H1 (cell line): ENCODE data around the gene SLC27A1. TPM values are rescaled to one million over a fixed set of nuclear protein-coding genes. Genes with fewer than 3 reads are reported as not detected.

Experiments
- CTCF ChIA-PET: fragments of 300-600 bp; sonication (Branson Sonifier 250); formaldehyde crosslinking; loops from one replicate; lab custom pipeline; 2021; ENCODE audit not compliant: partially characterized antibody; lab: Charles Lee
- POLR2A ChIA-PET: fragments of 300-600 bp; sonication (Branson Sonifier 250); formaldehyde crosslinking; loops from one replicate; lab custom pipeline; 2021; ENCODE audit warnings: inconsistent platforms; ENCODE audit not compliant: partially characterized antibody; lab: Charles Lee
- DNase-seq, 2 experiments: peaks; one replicate each; pipeline versions ENCODE4 v3.0.0 to v3.0.0-alpha.2; 2010 to 2022; ENCODE audit warnings: low spot score in 2 of 2, low read depth in 1 of 2, mixed read lengths in 1 of 2
- FAIRE-seq: peaks from 2 replicates; lab custom pipeline; 2011; peaks lifted over from hg19 to GRCh38; lab: Jason Lieb, UNC
- H2AFZ ChIP-seq: 2 replicates; pipeline ENCODE4 v1.8.1; 2012; ENCODE audit warnings: low read length, inconsistent platforms
- H2AK5ac ChIP-seq: 2 replicates; pipeline ENCODE4 v1.6.1; 2013; ENCODE audit warnings: low read depth, low read length
- H2BK120ac ChIP-seq: replicated peaks from 2 replicates; pipeline ENCODE3; 2013; ENCODE audit warnings: low read depth, low read length, inconsistent platforms
- H2BK12ac ChIP-seq: 2 replicates; pipeline ENCODE4 v1.6.1; 2013; ENCODE audit warnings: low read depth, low read length
- H2BK15ac ChIP-seq: 2 replicates; pipeline ENCODE4 v1.6.1; 2013; ENCODE audit warnings: low read length
- H2BK20ac ChIP-seq: 2 replicates; pipeline ENCODE4 v1.6.1; 2013; ENCODE audit warnings: low read length
- H2BK5ac ChIP-seq: 2 replicates; pipeline ENCODE4 v1.6.1; 2013; ENCODE audit warnings: low read depth, low read length
- H3K14ac ChIP-seq: 2 replicates; pipeline ENCODE4 v1.6.1; 2013; ENCODE audit warnings: inconsistent platforms; ENCODE audit not compliant: insufficient read length
- H3K18ac ChIP-seq: 2 replicates; pipeline ENCODE4 v1.6.1; 2013; ENCODE audit warnings: low read length; ENCODE audit errors: extremely low read depth
- H3K23ac ChIP-seq: 2 replicates; pipeline ENCODE4 v1.6.1; 2013; ENCODE audit warnings: inconsistent platforms; ENCODE audit not compliant: insufficient read length
- H3K23me2 ChIP-seq: 2 replicates; pipeline ENCODE4 v1.6.1; 2013; ENCODE audit warnings: low read depth, low read length
- H3K27ac ChIP-seq: 2 replicates; pipeline ENCODE4 v1.6.1; 2011; ENCODE audit warnings: low read depth, low read length, inconsistent platforms
- H3K27me3 ChIP-seq, 4 experiments: replicated peaks in 1 of 4; 1 replicate in 1 of 4; 2 replicates in 3 of 4; pipeline versions ENCODE4 v1.6.1 to v1.8.1; 2011 to 2013; ENCODE audit warnings: low read length in 3 of 4, mild to moderate bottlenecking in 3 of 4, inconsistent platforms in 2 of 4, mixed read lengths in 2 of 4, moderate library complexity in 1 of 4; ENCODE audit not compliant: control insufficient read depth in 3 of 4, insufficient read depth in 3 of 4; ENCODE audit errors: extremely low read depth in 1 of 4
- H3K36me3 ChIP-seq, 4 experiments: 2 replicates each; pipeline versions ENCODE4 v1.6.1 to v1.8.1; 2011 to 2013; ENCODE audit warnings: mild to moderate bottlenecking in 4 of 4, low read length in 3 of 4, moderate library complexity in 2 of 4, control low read depth in 1 of 4, inconsistent platforms in 1 of 4; ENCODE audit not compliant: insufficient read depth in 4 of 4, control insufficient read depth in 2 of 4
- H3K4ac ChIP-seq: replicated peaks from 2 replicates; pipeline ENCODE3; 2013; ENCODE audit warnings: low read length, low read depth, mixed read lengths, inconsistent platforms; ENCODE audit not compliant: insufficient read length
- H3K4me1 ChIP-seq, 4 experiments: replicated peaks in 1 of 4; 1 replicate in 1 of 4; 2 replicates in 3 of 4; pipeline versions ENCODE4 v1.6.1 to v1.8.1; 2011 to 2013; ENCODE audit warnings: low read length in 3 of 4, inconsistent platforms in 2 of 4, mixed read lengths in 1 of 4; ENCODE audit not compliant: insufficient read depth in 4 of 4, control insufficient read depth in 3 of 4
- H3K4me2 ChIP-seq, 2 experiments: 2 replicates each; pipeline versions ENCODE4 v1.6.1 to v1.8.1; 2011 to 2013; ENCODE audit warnings: low read depth in 2 of 2, low read length in 2 of 2, control low read depth in 1 of 2, inconsistent platforms in 1 of 2, mild to moderate bottlenecking in 1 of 2; ENCODE audit not compliant: insufficient read depth in 1 of 2
- H3K4me3 ChIP-seq, 4 experiments: fragments of 200-600, 300-600 bp in 1 of 4; sonication (generic), shearing (Covaris generic), sonication (Bioruptor Twin) in 1 of 4; 2 replicates each; pipeline versions ENCODE4 v1.5.1 to v1.8.1; 2011 to 2016; ENCODE audit warnings: low read length in 4 of 4, low read depth in 3 of 4, control low read depth in 2 of 4, inconsistent platforms in 2 of 4, mild to moderate bottlenecking in 2 of 4, mixed read lengths in 1 of 4, moderate library complexity in 1 of 4; ENCODE audit not compliant: insufficient read depth in 2 of 4; ENCODE audit errors: extremely low read depth in 1 of 4
- H3K56ac ChIP-seq: replicated peaks from 2 replicates; pipeline ENCODE3; 2013; ENCODE audit warnings: low read depth, mild to moderate bottlenecking, mixed read lengths, low read length, inconsistent platforms; ENCODE audit not compliant: insufficient read length
- H3K79me1 ChIP-seq: 2 replicates; pipeline ENCODE4 v1.6.1; 2013; ENCODE audit warnings: low read depth, low read length, control low read depth
- H3K79me2 ChIP-seq, 2 experiments: 2 replicates each; pipeline versions ENCODE4 v1.6.1 to v1.8.1; 2012 to 2013; ENCODE audit warnings: low read length in 2 of 2, mild to moderate bottlenecking in 2 of 2, inconsistent platforms in 1 of 2; ENCODE audit not compliant: insufficient read depth in 2 of 2, control insufficient read depth in 1 of 2
- H3K9ac ChIP-seq, 4 experiments: replicated peaks in 1 of 4; 1 replicate in 1 of 4; 2 replicates in 3 of 4; pipeline versions ENCODE4 v1.6.1 to v1.8.1; 2011 to 2013; ENCODE audit warnings: low read depth in 3 of 4, low read length in 3 of 4, control low read depth in 2 of 4, mild to moderate bottlenecking in 2 of 4, moderate library complexity in 2 of 4, inconsistent platforms in 1 of 4; ENCODE audit errors: extremely low read depth in 1 of 4
- H3K9me3 ChIP-seq, 2 experiments: 2 replicates each; pipeline versions ENCODE4 v1.6.1 to v1.8.1; 2012 to 2013; ENCODE audit warnings: mild to moderate bottlenecking in 2 of 2, moderate library complexity in 2 of 2, control low read depth in 1 of 2, inconsistent platforms in 1 of 2, low read depth in 1 of 2, low read length in 1 of 2, mixed read lengths in 1 of 2; ENCODE audit not compliant: insufficient read depth in 2 of 2
- H4K20me1 ChIP-seq, 2 experiments: replicated peaks in 1 of 2; 2 replicates each; pipeline versions ENCODE3 to v1.8.1; 2011 to 2013; ENCODE audit warnings: inconsistent platforms in 2 of 2, low read length in 2 of 2, mild to moderate bottlenecking in 1 of 2; ENCODE audit not compliant: insufficient read depth in 2 of 2, control insufficient read depth in 1 of 2
- H4K5ac ChIP-seq: 2 replicates; pipeline ENCODE4 v1.6.1; 2013; ENCODE audit warnings: low read length, low read depth, mixed read lengths, inconsistent platforms; ENCODE audit not compliant: insufficient read length
- H4K8ac ChIP-seq: 2 replicates; pipeline ENCODE4 v1.8.0; 2013; ENCODE audit warnings: mild to moderate bottlenecking, moderate library complexity, low read length, inconsistent platforms; ENCODE audit not compliant: insufficient read depth; ENCODE audit errors: extremely low read depth
- H4K91ac ChIP-seq: replicated peaks from 2 replicates; pipeline ENCODE3; 2013; ENCODE audit warnings: low read length, mixed read lengths, inconsistent platforms; ENCODE audit not compliant: insufficient read length
- ASH2L ChIP-seq: fragments of 200-600, 300-600 bp; sonication (generic); IDR thresholded peaks from one replicate; pipeline ENCODE4 v1.7.1; 2017; ENCODE audit warnings: low read length
- BCL11A ChIP-seq, 2 experiments: IDR thresholded peaks; one replicate each; pipeline ENCODE4 v1.6.1; 2011; ENCODE audit warnings: low read depth in 2 of 2, low read length in 2 of 2, mild to moderate bottlenecking in 2 of 2
- BRCA1 ChIP-seq: IDR thresholded peaks from 2 replicates; pipeline ENCODE4 v1.6.1; 2012; ENCODE audit warnings: low read depth, low read length, improper control_type of control experiment
- CTBP2 ChIP-seq: IDR thresholded peaks from 2 replicates; pipeline ENCODE4 v1.7.0; 2011; ENCODE audit warnings: borderline replicate concordance, mild to moderate bottlenecking, moderate library complexity, mixed read lengths, low read length; ENCODE audit not compliant: insufficient read depth, insufficient read length
- CTCF ChIP-seq, 3 experiments: IDR thresholded peaks; 1 replicate in 2 of 3; 2 replicates in 1 of 3; pipeline versions ENCODE4 v1.5.1 to v1.6.1; 2011; ENCODE audit warnings: low read length in 3 of 3, mild to moderate bottlenecking in 3 of 3, inconsistent platforms in 2 of 3, low read depth in 1 of 3, moderate library complexity in 1 of 3; ENCODE audit not compliant: insufficient read depth in 1 of 3; ENCODE audit errors: control extremely low read depth in 1 of 3
- GTF2F1 ChIP-seq: IDR thresholded peaks from 2 replicates; pipeline ENCODE4 v1.6.1; 2012; ENCODE audit warnings: low read depth, low read length, improper control_type of control experiment, borderline replicate concordance
- JUND ChIP-seq: IDR thresholded peaks from 2 replicates; pipeline ENCODE4 v1.6.1; 2011; ENCODE audit warnings: mild to moderate bottlenecking, improper control_type of control experiment, low read length
- POLR2A ChIP-seq, 2 experiments: IDR thresholded peaks; 1 replicate in 1 of 2; 2 replicates in 1 of 2; pipeline ENCODE4 v1.6.1; 2011; ENCODE audit warnings: low read depth in 2 of 2, low read length in 2 of 2, mild to moderate bottlenecking in 2 of 2; ENCODE audit errors: control extremely low read depth in 1 of 2
- RXRA ChIP-seq: IDR thresholded peaks from 2 replicates; pipeline ENCODE4 v1.6.1; 2011; ENCODE audit warnings: low read depth, mild to moderate bottlenecking, low read length, moderate library complexity; ENCODE audit not compliant: insufficient read depth
- SIN3A ChIP-seq, 2 experiments: IDR thresholded peaks in 1 of 2; conservative IDR thresholded peaks in 1 of 2; 2 replicates each; pipeline ENCODE4 v1.6.1; 2011 to 2012; ENCODE audit warnings: low read length in 2 of 2, improper control_type of control experiment in 1 of 2, low read depth in 1 of 2, mild to moderate bottlenecking in 1 of 2
- WGBS, 2 experiments: shearing (Covaris generic) in 1 of 2; methylation state at CpG; one replicate each; pipeline versions ENCODE4 v1.1.6 to v1.1.7; 2013 to 2015; ENCODE audit warnings: low lambda C conversion rate in 2 of 2, mixed read lengths in 2 of 2, inconsistent platforms in 1 of 2, low coverage in 1 of 2, missing lambda C conversion rate in 1 of 2; ENCODE audit not compliant: insufficient replicate concordance in 2 of 2, insufficient coverage in 1 of 2, insufficient read length in 1 of 2; ENCODE audit errors: extremely low coverage in 1 of 2, missing lambda C conversion rate in 1 of 2; 5-methylcytosine and 5-hydroxymethylcytosine counted together
- polyA plus RNA-seq, 7 experiments: library from polyadenylated mRNA; depleted of rRNA in 3 of 7; stranded (reverse) in 5 of 7; unstranded in 2 of 7; fragments of >200 nt in 5 of 7; fragments of 200-250 nt in 2 of 7; gene quantifications; 1 replicate in 5 of 7; 2 replicates in 1 of 7; 4 replicates in 1 of 7; pipeline versions ENCODE4 v1.2.1 to v1.2.3, GENCODE V29; 2011 to 2013; ENCODE audit warnings: missing spikeins in 2 of 7, mixed read lengths in 2 of 7
- total RNA-seq: library from RNA; stranded (reverse); fragmentation: NEBNext Ultra II Directional; extraction: Animal tissue kit (Norgen Biotek cat#: 25700); gene quantifications from 2 replicates; pipeline ENCODE4 v1.2.1, GENCODE V29; 2021

SLC27A1 gene
- total and polyA plus RNA-seq, 2 of the 8 experiments (the other 6 are each of a cell fraction or from before 2014, with no cell fraction given), result 7.5 to 9.1 TPM

GRCh38 chr19:17532116-17532515 lies 61.8 kb downstream of the SLC27A1 start:
- H3K79me2 ChIP-seq, result no peaks in the 10 kb centered on the region
- H3K36me3 ChIP-seq, result no peaks in the 10 kb centered on the region
- no peaks in the 10 kb centered on the region for H3K9me3 ChIP-seq
- no peak overlapping the region for H2AK5ac ChIP-seq
- H2BK15ac ChIP-seq, result no peak overlapping the region
- no peak overlapping the region for H2BK20ac ChIP-seq
- peak overlapping the region; percentile 23 for H3K4ac ChIP-seq
- H3K9ac ChIP-seq, result no peak overlapping the region
- DNase-seq, result no peak
- H3K4me2 ChIP-seq, result no peak overlapping the region
- 88% methylated on average over 14 of the region's 16 CpGs; no CpG with 5 or more reads in 1 of the 2 experiments for WGBS, 2 experiments
- H3K56ac ChIP-seq, result no peak overlapping the region
- no peak overlapping the region; the same call in 1 of the 2 replicates for H4K8ac ChIP-seq
- no peak overlapping the region for H2BK5ac ChIP-seq
- H3K4me3 ChIP-seq, result no peak overlapping the region
- FAIRE-seq, result no peak
- CTCF ChIA-PET, result interaction anchor here (1.0 to 1.4 kb wide), 3 partner anchors 17 to 72 kb away, joined by 3 to 5 read pairs (median 3); no protein-coding TSS in a partner anchor
- no peak overlapping the region for H3K23ac ChIP-seq
- H2AFZ ChIP-seq, result no peak overlapping the region
- H2BK120ac ChIP-seq, result no peak overlapping the region
- H3K27ac ChIP-seq, result no peak overlapping the region
- no peaks in the 10 kb centered on the region for H3K23me2 ChIP-seq
- POLR2A ChIA-PET, result no interaction called here
- H2BK12ac ChIP-seq, result 0 out of 2 replicates have a peak overlapping the region, but pooled peaks have one; percentile 40
- H4K20me1 ChIP-seq, result no peaks in the 10 kb centered on the region
- peaks cover 0 to 5% (median 2%) of the 10 kb centered on the region in 4 experiments; a peak in 2 of 7 replicates for H3K4me1 ChIP-seq
- H4K5ac ChIP-seq, result no peak overlapping the region
- H3K79me1 ChIP-seq, result no peaks in the 10 kb centered on the region
- TF ChIP-seq ASH2L, result no peak
- no peak for TF ChIP-seq BCL11A (IDR thresholded peaks at IDR 0.05; ENCODE audit: low read depth in 2 of 2, low read length in 2 of 2)
- TF ChIP-seq CTCF (IDR thresholded peaks at IDR 0.05; ENCODE audit: control extremely low read depth in 1 of 3, insufficient read depth in 1 of 3, low read depth in 1 of 3, low read length in 3 of 3), result no peak
- no peak for TF ChIP-seq RXRA
- no peak for TF ChIP-seq CTBP2
- TF ChIP-seq BRCA1, result no peak
- no peak for TF ChIP-seq JUND
- TF ChIP-seq SIN3A (conservative IDR thresholded peaks at IDR 0.05 in 1 of 2, IDR thresholded peaks at IDR 0.05 in 1 of 2; ENCODE audit: low read depth in 1 of 2, low read length in 2 of 2), result no peak
- TF ChIP-seq POLR2A (IDR thresholded peaks at IDR 0.05; ENCODE audit: control extremely low read depth in 1 of 2, low read depth in 2 of 2, low read length in 2 of 2), result no peak
- no peak for TF ChIP-seq GTF2F1
- no peak overlapping the region for H3K18ac ChIP-seq
- H3K14ac ChIP-seq, result no peak overlapping the region
- peaks cover 0 to 3% (median 0%) of the 10 kb centered on the region in 4 experiments; a peak in 3 of 7 replicates for H3K27me3 ChIP-seq
- H4K91ac ChIP-seq, result no peak overlapping the region
